Gastrocnemius medialis (tissue), 4 donors: ENCODE measurements around the gene PSMD13. TPM values are rescaled to one million over a fixed set of nuclear protein-coding genes. Genes with fewer than 3 reads are reported as not detected.

Experiments used
- ATAC-seq, 2 donors: fragments of 150-250 bp; one replicate each; pipeline ENCODE4 v1.9.1; 2016
- DNase-seq, 2 donors: peaks; one replicate each; pipeline ENCODE4 v3.0.0-alpha.2; 2019
- H3K27ac ChIP-seq, 4 donors: fragments of 200-600 bp; sonication (generic); 1 replicate in 1 of 4; 2 replicates in 3 of 4; pipeline ENCODE4 v1.5.1; 2016 to 2018; ENCODE audit warnings: mild to moderate bottlenecking in 2 of 4, moderate library complexity in 1 of 4
- H3K27me3 ChIP-seq, 3 donors: fragments of 200-600 bp; sonication (generic) in 2 of 3; 1 replicate in 1 of 3; 2 replicates in 2 of 3; pipeline versions ENCODE4 v1.5.1 to v1.6.0; 2016 to 2019; ENCODE audit warnings: mild to moderate bottlenecking in 1 of 3, moderate library complexity in 1 of 3
- H3K36me3 ChIP-seq, 2 donors: fragments of 200-600 bp; sonication (generic) in 1 of 2; one replicate each; pipeline ENCODE4 v1.5.1; 2017 to 2018
- H3K4me1 ChIP-seq, 2 donors: fragments of 200-600 bp; sonication (generic) in 1 of 2; one replicate each; pipeline ENCODE4 v1.5.1; 2016 to 2017; ENCODE audit warnings: mild to moderate bottlenecking in 2 of 2
- H3K4me3 ChIP-seq, 4 donors: fragments of 200-600 bp; sonication (generic) in 3 of 4; 1 replicate in 1 of 4; 2 replicates in 3 of 4; pipeline ENCODE4 v1.5.1; 2016 to 2019; ENCODE audit warnings: mild to moderate bottlenecking in 2 of 4
- H3K9me3 ChIP-seq, 3 donors: fragments of 200-600 bp; sonication (generic) in 2 of 3; 1 replicate in 1 of 3; 2 replicates in 2 of 3; pipeline ENCODE4 v1.5.1; 2016 to 2019
- POLR2A ChIP-seq, 2 donors: fragments of 450-650 bp; IDR thresholded peaks; one replicate each; pipeline ENCODE4 v1.6.1; 2017; ENCODE audit warnings: antibody characterized with exemption in 2 of 2, mild to moderate bottlenecking in 2 of 2, moderate library complexity in 2 of 2
- in situ Hi-C, 4 donors: fragments of 200-750 bp; cut with MboI; loops; one replicate each; pipeline versions ENCODE4 v1.15.0 to v1.8.0; 2017; ENCODE audit warnings: low sequenced_read_pairs in 4 of 4
- intact Hi-C: fragments of 100-400 bp; cut with DNase I; formaldehyde crosslinking; loops from one replicate; pipeline ENCODE4 v1.15.1; 2023; ENCODE audit warnings: low total_unique reads
- total RNA-seq, 4 donors: library from RNA; depleted of rRNA; stranded (reverse); fragments of >200 nt; gene quantifications; one replicate each; pipeline versions ENCODE4 v1.1.0 to v1.2.3, GENCODE V29; 2016
- TF ChIP-seq, protein P1 (sequence below), 5 experiments: fragments of 450-650 bp in 3 of 5; fragments of 200-600 bp in 2 of 5; sonication (generic) in 2 of 5; IDR thresholded peaks in 4 of 5; conservative IDR thresholded peaks in 1 of 5; 1 replicate in 4 of 5; 2 replicates in 1 of 5; pipeline ENCODE4 v1.5.1; 2016 to 2019; ENCODE audit warnings: antibody characterized with exemption in 5 of 5, mild to moderate bottlenecking in 3 of 5, moderate library complexity in 3 of 5

PSMD13 gene
- total RNA-seq, 4 donors from 2014 or later: 128 to 189 (median 163) TPM

- H3K4me3 ChIP-seq: no peak overlapping the region
- H3K27ac ChIP-seq: no peak overlapping the region
- H3K4me1 ChIP-seq: peaks cover 6 to 9% of the 10 kb centered on the region in 2 donors
- ATAC-seq (no peak), DNase-seq (no peak)
- H3K36me3 ChIP-seq: peaks cover 0 to 5% of the 10 kb centered on the region in 2 donors
- TF ChIP-seq, protein P1, sequence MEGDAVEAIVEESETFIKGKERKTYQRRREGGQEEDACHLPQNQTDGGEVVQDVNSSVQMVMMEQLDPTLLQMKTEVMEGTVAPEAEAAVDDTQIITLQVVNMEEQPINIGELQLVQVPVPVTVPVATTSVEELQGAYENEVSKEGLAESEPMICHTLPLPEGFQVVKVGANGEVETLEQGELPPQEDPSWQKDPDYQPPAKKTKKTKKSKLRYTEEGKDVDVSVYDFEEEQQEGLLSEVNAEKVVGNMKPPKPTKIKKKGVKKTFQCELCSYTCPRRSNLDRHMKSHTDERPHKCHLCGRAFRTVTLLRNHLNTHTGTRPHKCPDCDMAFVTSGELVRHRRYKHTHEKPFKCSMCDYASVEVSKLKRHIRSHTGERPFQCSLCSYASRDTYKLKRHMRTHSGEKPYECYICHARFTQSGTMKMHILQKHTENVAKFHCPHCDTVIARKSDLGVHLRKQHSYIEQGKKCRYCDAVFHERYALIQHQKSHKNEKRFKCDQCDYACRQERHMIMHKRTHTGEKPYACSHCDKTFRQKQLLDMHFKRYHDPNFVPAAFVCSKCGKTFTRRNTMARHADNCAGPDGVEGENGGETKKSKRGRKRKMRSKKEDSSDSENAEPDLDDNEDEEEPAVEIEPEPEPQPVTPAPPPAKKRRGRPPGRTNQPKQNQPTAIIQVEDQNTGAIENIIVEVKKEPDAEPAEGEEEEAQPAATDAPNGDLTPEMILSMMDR (IDR thresholded peaks at IDR 0.05 in 4 of 5, conservative IDR thresholded peaks at IDR 0.05 in 1 of 5): no peak
- no peak for TF ChIP-seq POLR2A (IDR thresholded peaks at IDR 0.05)
- no peaks in the 10 kb centered on the region for H3K9me3 ChIP-seq
- in situ Hi-C loops: no loop called here
- H3K27me3 ChIP-seq: no peaks in the 10 kb centered on the region
- intact Hi-C loops: no loop called here
Observed at GRCh38 chr11:227824-228379, 8.9 kb upstream of the PSMD13 start.

DNA sequence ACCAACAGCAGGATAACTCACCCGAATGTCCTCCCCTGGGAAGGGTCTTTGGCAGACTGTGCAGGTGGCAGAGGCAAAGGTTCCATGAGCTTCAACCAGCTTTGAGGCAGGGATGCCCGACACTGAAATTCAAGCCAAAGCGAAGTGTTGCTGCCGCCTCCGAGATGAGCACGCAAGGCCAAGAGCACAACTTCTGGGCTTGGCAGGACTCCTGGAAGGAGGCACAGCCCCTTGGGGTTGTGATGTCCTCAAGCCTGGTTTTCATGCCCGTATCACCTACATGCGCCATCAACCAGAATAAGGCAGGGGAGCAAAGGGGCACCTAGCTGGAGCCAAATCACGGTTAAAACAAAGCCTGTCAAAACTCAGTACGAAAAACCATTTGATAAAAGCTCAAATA, 6.3 kb upstream of the PSMD13 start:
- Histone ChIP-seq H3K27ac (no peak overlapping the region), H3K27me3 (no peaks in the 10 kb centered on the region), H3K9me3 (no peaks in the 10 kb centered on the region), H3K4me3 (no peak overlapping the region), H3K4me1 (peaks cover 7 to 10% of the 10 kb centered on the region in 2 donors), H3K36me3 (peaks cover 0 to 5% of the 10 kb centered on the region in 2 donors)
- DNase-seq (no peak), ATAC-seq (no peak)
- TF ChIP-seq, protein P1 (IDR thresholded peaks at IDR 0.05 in 4 of 5, conservative IDR thresholded peaks at IDR 0.05 in 1 of 5): no peak
- no peak for TF ChIP-seq POLR2A (IDR thresholded peaks at IDR 0.05)
- in situ Hi-C loops (no loop called here), intact Hi-C loops (no loop called here)

GRCh38 chr11:232783-233565, 3.8 kb upstream of the PSMD13 start:
- intact Hi-C loops (no loop called here), in situ Hi-C loops (no loop called here)
- Histone ChIP-seq H3K9me3 (no peaks in the 10 kb centered on the region), H3K4me3 (no peak overlapping the region), H3K27me3 (no peaks in the 10 kb centered on the region), H3K4me1 (peaks cover 15 to 16% of the 10 kb centered on the region in 2 donors), H3K27ac (no peak overlapping the region), H3K36me3 (no peaks in the 10 kb centered on the region)
- TF ChIP-seq, protein P1 (IDR thresholded peaks at IDR 0.05 in 4 of 5, conservative IDR thresholded peaks at IDR 0.05 in 1 of 5): no peak
- no peak for TF ChIP-seq POLR2A (IDR thresholded peaks at IDR 0.05)
- no peak for DNase-seq
- no peak for ATAC-seq

DNA sequence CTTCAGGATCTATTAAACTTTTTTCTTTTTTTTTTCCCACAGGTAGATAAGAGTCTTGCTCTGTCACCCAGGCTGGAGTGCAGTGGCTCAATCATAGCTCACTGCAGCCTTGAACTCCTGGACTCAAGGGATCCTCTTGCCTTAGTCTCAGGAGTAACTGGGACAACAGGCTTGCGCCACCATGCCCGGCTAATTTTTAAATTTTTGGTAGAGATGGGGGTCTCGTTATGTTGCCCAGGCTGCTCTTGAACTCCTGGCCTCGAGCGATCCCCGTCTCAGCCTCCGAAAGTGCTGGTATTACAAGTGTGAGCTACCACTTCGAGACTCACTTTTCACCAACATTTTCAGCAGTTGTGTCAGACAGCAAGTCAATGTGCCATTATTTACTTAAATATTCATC, 1.6 kb upstream of the PSMD13 start:
- Histone ChIP-seq H3K4me3 (peak overlapping the region; percentile 88 to 100 (median 90)), H3K4me1 (peaks cover 32% of the 10 kb centered on the region in 2 donors), H3K36me3 (peaks cover 0 to 5% of the 10 kb centered on the region in 2 donors), H3K9me3 (no peaks in the 10 kb centered on the region), H3K27me3 (no peaks in the 10 kb centered on the region), H3K27ac (peak overlapping the region in 3 of 4 donors; percentile 97)
- TF ChIP-seq, protein P1 (IDR thresholded peaks at IDR 0.05 in 4 of 5, conservative IDR thresholded peaks at IDR 0.05 in 1 of 5): no peak
- no peak for TF ChIP-seq POLR2A (IDR thresholded peaks at IDR 0.05)
- in situ Hi-C loops: no loop called here
- DNase-seq: no peak
- intact Hi-C loops: loop anchor here (5.0 kb wide), 1 partner anchor 52 kb away; the partner anchor contains the start of gene PGGHG
- ATAC-seq: no peak
